Smooth muscle cell (in vitro differentiated cells): ENCODE results near the gene PROM1. TPM values are rescaled to one million over a fixed set of nuclear protein-coding genes. Genes with fewer than 3 reads are reported as not detected.

Experiments used
- DNase-seq: peaks from one replicate; lab custom pipeline; 2025; ENCODE audit not compliant: unreplicated experiment; lab: John Stamatoyannopoulos, UW
- H2AFZ ChIP-seq: fragments of 200-600 bp; sonication (generic); 2 replicates; pipeline ENCODE4 v1.6.0; 2016; ENCODE audit warnings: antibody characterized with exemption, low read depth, mild to moderate bottlenecking
- H3F3A ChIP-seq: fragments of 200-600 bp; sonication (generic); 2 replicates; pipeline ENCODE4 v1.6.0; 2017; ENCODE audit warnings: antibody characterized with exemption, low read depth
- H3K27ac ChIP-seq: fragments of 200-600 bp; sonication (generic); 2 replicates; pipeline ENCODE4 v1.5.1; 2016; ENCODE audit warnings: low read depth, mild to moderate bottlenecking
- H3K27me3 ChIP-seq: fragments of 200-600 bp; sonication (generic); 2 replicates; pipeline ENCODE4 v1.6.1; 2016; ENCODE audit warnings: low read depth, mild to moderate bottlenecking
- H3K36me3 ChIP-seq: fragments of 200-600 bp; sonication (generic); 2 replicates; pipeline ENCODE4 v1.5.1; 2016; ENCODE audit warnings: low read depth
- H3K4me1 ChIP-seq: fragments of 200-600 bp; sonication (generic); 2 replicates; pipeline ENCODE4 v1.5.1; 2016; ENCODE audit warnings: low read depth
- H3K4me2 ChIP-seq: fragments of 200-600 bp; sonication (generic); 2 replicates; pipeline ENCODE4 v1.6.0; 2016; ENCODE audit warnings: mild to moderate bottlenecking
- H3K4me3 ChIP-seq: fragments of 200-600 bp; sonication (generic); 2 replicates; pipeline ENCODE4 v1.5.1; 2016; ENCODE audit warnings: mild to moderate bottlenecking
- H3K79me2 ChIP-seq: fragments of 200-600 bp; sonication (generic); 2 replicates; pipeline ENCODE4 v1.6.0; 2016; ENCODE audit warnings: low read depth, mild to moderate bottlenecking
- H3K9ac ChIP-seq: fragments of 200-600 bp; sonication (generic); 2 replicates; pipeline ENCODE4 v1.6.0; 2016; ENCODE audit warnings: low read depth
- H3K9me3 ChIP-seq: fragments of 200-600 bp; sonication (generic); replicated peaks from 2 replicates; pipeline ENCODE4 v1.5.1; 2016; ENCODE audit warnings: low read depth
- H4K20me1 ChIP-seq: fragments of 200-600 bp; sonication (generic); 2 replicates; pipeline ENCODE4 v1.6.0; 2016; ENCODE audit warnings: low read depth
- CTCF ChIP-seq: fragments of 200-600 bp; sonication (generic); IDR thresholded peaks from 2 replicates; pipeline ENCODE4 v1.5.1; 2017; ENCODE audit warnings: borderline replicate concordance, mild to moderate bottlenecking, antibody characterized with exemption; ENCODE audit not compliant: insufficient read depth, poor library complexity, severe bottlenecking
- WGBS: methylation state at CpG from one replicate; pipeline ENCODE4 v1.1.7; 2016; ENCODE audit warnings: low lambda C conversion rate; 5-methylcytosine and 5-hydroxymethylcytosine counted together
- polyA plus RNA-seq: library from polyadenylated mRNA; unstranded; fragments of >200 nt; fragmentation: Nextera tagmentation; extraction: Ambion mirVana; gene quantifications from 2 replicates; pipeline ENCODE4 v1.2.1, GENCODE V29; 2016
- total RNA-seq: library from RNA; depleted of rRNA; stranded (reverse); fragments of >200 nt; gene quantifications from 2 replicates; pipeline ENCODE4 v1.2.3, GENCODE V29; 2014

Gene PROM1
- total and polyA plus RNA-seq, 2 experiments from 2014 or later: 0.56 to 1.7 TPM

- H3K27ac ChIP-seq: no peak overlapping the region
- WGBS: 97% methylated on average over 8 of the region's 8 CpGs
- H3K4me3 ChIP-seq: no peak overlapping the region
- no peak for TF ChIP-seq CTCF
- no peaks in the 10 kb centered on the region for H3K4me1 ChIP-seq
- H3K9me3 ChIP-seq: no peaks in the 10 kb centered on the region
- H3K79me2 ChIP-seq: no peaks in the 10 kb centered on the region
- no peak overlapping the region for H3K9ac ChIP-seq
- no peaks in the 10 kb centered on the region for H3F3A ChIP-seq
- no peak for DNase-seq
- no peaks in the 10 kb centered on the region for H3K36me3 ChIP-seq
- H2AFZ ChIP-seq: no peak overlapping the region
- H3K27me3 ChIP-seq: no peaks in the 10 kb centered on the region
- no peaks in the 10 kb centered on the region for H4K20me1 ChIP-seq
- no peak overlapping the region for H3K4me2 ChIP-seq
Observed at GRCh38 chr4:16021804-16022560, 61.8 kb downstream of the PROM1 start.

- DNase-seq: no peak
- H3F3A ChIP-seq: no peaks in the 10 kb centered on the region
- TF ChIP-seq CTCF: no peak
Observed at GRCh38 chr4:16019649-16020048, 64.2 kb downstream of the PROM1 start.

GRCh38 chr4:16018841-16019240 lies 65.0 kb downstream of the PROM1 start:
- H3K9me3 ChIP-seq: no peaks in the 10 kb centered on the region
- H4K20me1 ChIP-seq: no peaks in the 10 kb centered on the region
- no peak overlapping the region for H3K4me2 ChIP-seq
- DNase-seq: no peak
- no peak overlapping the region for H3K27ac ChIP-seq
- H2AFZ ChIP-seq: no peak overlapping the region
- H3K9ac ChIP-seq: no peak overlapping the region
- no peaks in the 10 kb centered on the region for H3F3A ChIP-seq
- H3K4me3 ChIP-seq: no peak overlapping the region
- H3K79me2 ChIP-seq: no peaks in the 10 kb centered on the region
- H3K27me3 ChIP-seq: no peaks in the 10 kb centered on the region
- no peak for TF ChIP-seq CTCF
- WGBS: 93% methylated on average over 4 of the region's 4 CpGs
- no peaks in the 10 kb centered on the region for H3K36me3 ChIP-seq
- H3K4me1 ChIP-seq: no peaks in the 10 kb centered on the region

More at GRCh38 chr4:16019649-16020048, 64.2 kb downstream of the PROM1 start:
- H3K4me2 ChIP-seq: no peak overlapping the region
- 62% methylated on average over 3 of the region's 3 CpGs for whole genome bisulfite sequencing
- H4K20me1 ChIP-seq: no peaks in the 10 kb centered on the region
- no peak overlapping the region for H2AFZ ChIP-seq
- no peaks in the 10 kb centered on the region for H3K79me2 ChIP-seq
- H3K9ac ChIP-seq: no peak overlapping the region
- no peaks in the 10 kb centered on the region for H3K9me3 ChIP-seq
- H3K27me3 ChIP-seq: no peaks in the 10 kb centered on the region
- H3K27ac ChIP-seq: no peak overlapping the region
- H3K4me3 ChIP-seq: no peak overlapping the region
- no peaks in the 10 kb centered on the region for H3K4me1 ChIP-seq
- no peaks in the 10 kb centered on the region for H3K36me3 ChIP-seq
